ENCODE results near the gene EPB41L1. TPM values are rescaled to one million over a fixed set of nuclear protein-coding genes. Genes with fewer than 3 reads are reported as not detected.

The EPB41L1 gene
- total RNA-seq, 1 experiment from 2014 or later = 42.1 TPM

- no TSS peak for BruUV-seq (replicated peaks)
- H3K4me3 ChIP-seq (replicated peaks in 1 of 2; ENCODE audit: low read depth in 1 of 2, low read length in 2 of 2) = no peak overlapping the region
- H4K20me1 ChIP-seq (ENCODE audit: insufficient read depth) = no peaks in the 10 kb centered on the region
- TF ChIP-seq CEBPB (IDR thresholded peaks at IDR 0.05; ENCODE audit: low read depth) = no peak
- TF ChIP-seq SRF (IDR thresholded peaks at IDR 0.05; ENCODE audit: low read depth) = no peak
- TF ChIP-seq POLR2A (IDR thresholded peaks at IDR 0.05; ENCODE audit: borderline replicate concordance, extremely low read depth, insufficient read depth, insufficient read length) = no peak
- no peak for TF ChIP-seq EZH2phosphoT487 (IDR thresholded peaks at IDR 0.05; ENCODE audit: borderline replicate concordance)
- TF ChIP-seq ATF3 (IDR thresholded peaks at IDR 0.05) = no peak
- no peak for TF ChIP-seq RAD21 (IDR thresholded peaks at IDR 0.05; ENCODE audit: low read depth)
- no peak for TF ChIP-seq EZH2 (IDR thresholded peaks at IDR 0.05)
- TF ChIP-seq CBX3 (IDR thresholded peaks at IDR 0.05; ENCODE audit: low read depth) = no peak
- TF ChIP-seq EGR1 (IDR thresholded peaks at IDR 0.05; ENCODE audit: low read depth) = no peak
- no peaks in the 10 kb centered on the region for H3K9me2 ChIP-seq (ENCODE audit: insufficient read depth)
- no peaks in the 10 kb centered on the region for H3K4me1 ChIP-seq (ENCODE audit: control insufficient read depth in 1 of 2, insufficient read depth in 2 of 2, low read length in 2 of 2)
- DNase-seq (ENCODE audit: low read depth, low spot score) (no peak), ATAC-seq (no peak)
- CTCF ChIA-PET = no interaction called here
- no peak overlapping the region for H2AFZ ChIP-seq (ENCODE audit: low read depth, low read length, poor library complexity, severe bottlenecking)
- H3K4me2 ChIP-seq (ENCODE audit: low read length) = no peak overlapping the region
- no peak overlapping the region for H3K9ac ChIP-seq (ENCODE audit: low read length)
- intact Hi-C loops (cut with micrococcal nuclease) = no loop called here
- H3K9me3 ChIP-seq (ENCODE audit: control insufficient read depth in 1 of 2, insufficient read depth in 1 of 2, low read depth in 1 of 2, low read length in 2 of 2) = no peaks in the 10 kb centered on the region
- no peaks in the 10 kb centered on the region for H3K27me3 ChIP-seq (ENCODE audit: insufficient read depth, low read length)
- POLR2A ChIA-PET = no interaction called here
- RAD21 ChIA-PET (ENCODE audit: low non-redundant PET in 1 of 2, low total read pairs in 2 of 2, uncharacterized antibody in 2 of 2, unreplicated experiment in 2 of 2) = no interaction called here
- H3K79me2 ChIP-seq (ENCODE audit: insufficient read depth, low read length) = no peaks in the 10 kb centered on the region
- H3K27ac ChIP-seq (ENCODE audit: low read depth, low read length) = no peak overlapping the region
- H3K36me3 ChIP-seq (ENCODE audit: control insufficient read depth in 1 of 2, insufficient read depth in 2 of 2, low read length in 2 of 2) = peaks cover 8 to 19% of the 10 kb centered on the region in 2 experiments; a peak in 3 of 4 replicates
Measured at GRCh38 chr20:36259177-36260061, 104.9 kb downstream of the EPB41L1 start.

GRCh38 chr20:36260316-36260715 lies 105.8 kb downstream of the EPB41L1 start:
- Histone ChIP-seq H3K9me2 (ENCODE audit: insufficient read depth) (no peaks in the 10 kb centered on the region), H3K4me1 (ENCODE audit: control insufficient read depth in 1 of 2, insufficient read depth in 2 of 2, low read length in 2 of 2) (no peaks in the 10 kb centered on the region), H3K4me3 (replicated peaks in 1 of 2; ENCODE audit: low read depth in 1 of 2, low read length in 2 of 2) (no peak overlapping the region), H3K27me3 (ENCODE audit: insufficient read depth, low read length) (no peaks in the 10 kb centered on the region), H2AFZ (ENCODE audit: low read depth, low read length, poor library complexity, severe bottlenecking) (no peak overlapping the region), H3K4me2 (ENCODE audit: low read length) (no peak overlapping the region), H3K36me3 (ENCODE audit: control insufficient read depth in 1 of 2, insufficient read depth in 2 of 2, low read length in 2 of 2) (peaks cover 4 to 19% of the 10 kb centered on the region in 2 experiments; a peak in 2 of 4 replicates), H3K79me2 (ENCODE audit: insufficient read depth, low read length) (no peaks in the 10 kb centered on the region), H3K9ac (ENCODE audit: low read length) (no peak overlapping the region), H4K20me1 (ENCODE audit: insufficient read depth) (no peaks in the 10 kb centered on the region), H3K27ac (ENCODE audit: low read depth, low read length) (no peak overlapping the region), H3K9me3 (ENCODE audit: control insufficient read depth in 1 of 2, insufficient read depth in 1 of 2, low read depth in 1 of 2, low read length in 2 of 2) (no peaks in the 10 kb centered on the region)
- RAD21 ChIA-PET (ENCODE audit: low non-redundant PET in 1 of 2, low total read pairs in 2 of 2, uncharacterized antibody in 2 of 2, unreplicated experiment in 2 of 2) = no interaction called here
- POLR2A ChIA-PET = no interaction called here
- ATAC-seq (no peak), DNase-seq (ENCODE audit: low read depth, low spot score) (no peak)
- intact Hi-C loops (cut with micrococcal nuclease) = no loop called here
- CTCF ChIA-PET = no interaction called here
- BruUV-seq (replicated peaks) = no TSS peak
- TF ChIP-seq ATF3 (IDR thresholded peaks at IDR 0.05) = no peak
- TF ChIP-seq ELF1 (IDR thresholded peaks at IDR 0.05; ENCODE audit: borderline replicate concordance, low read depth) = no peak
- TF ChIP-seq FOSL1 (IDR thresholded peaks at IDR 0.05; ENCODE audit: low read depth) = no peak
- no peak for TF ChIP-seq POLR2A (IDR thresholded peaks at IDR 0.05; ENCODE audit: borderline replicate concordance, extremely low read depth, insufficient read depth, insufficient read length)
- TF ChIP-seq POLR2AphosphoS5 (IDR thresholded peaks at IDR 0.05; ENCODE audit: low read depth, low read length) = no peak
- no peak for TF ChIP-seq YY1 (IDR thresholded peaks at IDR 0.05; ENCODE audit: extremely low read depth, insufficient replicate concordance, low read depth, low read length)
- TF ChIP-seq SP1 (IDR thresholded peaks at IDR 0.05; ENCODE audit: low read depth) = no peak
